H9 (cell line): ENCODE results near the gene KCTD16. TPM values are rescaled to one million over a fixed set of nuclear protein-coding genes. Genes with fewer than 3 reads are reported as not detected.

Source experiments
- DNase-seq: peaks from one replicate; pipeline ENCODE4 v3.0.0-alpha.2; 2017
- H2AFZ ChIP-seq: one replicate; pipeline ENCODE4 v1.6.1; 2013; ENCODE audit warnings: mild to moderate bottlenecking, low read length, control low read depth, moderate library complexity
- H2AK5ac ChIP-seq: 2 replicates; pipeline ENCODE4 v1.6.1; 2013; ENCODE audit warnings: low read length, control low read depth, mixed read lengths; ENCODE audit not compliant: insufficient read length
- H2BK120ac ChIP-seq: one replicate; pipeline ENCODE4 v1.6.1; 2013; ENCODE audit warnings: low read depth, mild to moderate bottlenecking, low read length, control low read depth, inconsistent platforms; ENCODE audit not compliant: poor library complexity, severe bottlenecking
- H2BK12ac ChIP-seq: 2 replicates; pipeline ENCODE4 v1.6.1; 2013; ENCODE audit warnings: low read length, control low read depth, mixed read lengths, low read depth; ENCODE audit not compliant: insufficient read length
- H2BK15ac ChIP-seq: 2 replicates; pipeline ENCODE4 v1.6.1; 2013; ENCODE audit warnings: low read depth, low read length, control low read depth
- H2BK20ac ChIP-seq: one replicate; pipeline ENCODE4 v1.6.1; 2013; ENCODE audit warnings: low read depth, mild to moderate bottlenecking, low read length, control low read depth, inconsistent platforms; ENCODE audit not compliant: poor library complexity, severe bottlenecking
- H2BK5ac ChIP-seq: 2 replicates; pipeline ENCODE4 v1.6.1; 2013; ENCODE audit warnings: low read length, control low read depth, mixed read lengths; ENCODE audit not compliant: insufficient read length
- H3K14ac ChIP-seq: 2 replicates; pipeline ENCODE4 v1.6.1; 2013; ENCODE audit warnings: low read length, control low read depth; ENCODE audit not compliant: insufficient read depth
- H3K18ac ChIP-seq: 2 replicates; pipeline ENCODE4 v1.6.1; 2013; ENCODE audit warnings: low read depth, mild to moderate bottlenecking, mixed read lengths, low read length, control low read depth; ENCODE audit not compliant: insufficient read length
- H3K23ac ChIP-seq: 2 replicates; pipeline ENCODE4 v1.6.1; 2013; ENCODE audit warnings: low read length, control low read depth, mixed read lengths, low read depth; ENCODE audit not compliant: insufficient read length
- H3K23me2 ChIP-seq: 2 replicates; pipeline ENCODE4 v1.6.1; 2013; ENCODE audit warnings: low read depth, mild to moderate bottlenecking, mixed read lengths, low read length, control low read depth; ENCODE audit not compliant: insufficient read length, poor library complexity, severe bottlenecking
- H3K27ac ChIP-seq: 2 replicates; pipeline ENCODE4 v1.5.1; 2013; ENCODE audit warnings: low read length, control low read depth, mixed read lengths, low read depth; ENCODE audit not compliant: insufficient read length
- H3K27me3 ChIP-seq: 2 replicates; pipeline ENCODE4 v1.6.1; 2013; ENCODE audit warnings: low read length, control low read depth, inconsistent platforms; ENCODE audit not compliant: insufficient read depth
- H3K4ac ChIP-seq: 2 replicates; pipeline ENCODE4 v1.6.1; 2013; ENCODE audit warnings: low read depth, mild to moderate bottlenecking, control low read depth, inconsistent platforms, low read length, moderate library complexity
- H3K4me1 ChIP-seq: 2 replicates; pipeline ENCODE4 v1.6.1; 2013; ENCODE audit warnings: low read length, control low read depth, inconsistent platforms; ENCODE audit not compliant: insufficient read depth
- H3K4me2 ChIP-seq: 2 replicates; pipeline ENCODE4 v1.6.1; 2013; ENCODE audit warnings: low read length, control low read depth, mixed read lengths; ENCODE audit not compliant: insufficient read length, insufficient read depth
- H3K56ac ChIP-seq: 2 replicates; pipeline ENCODE4 v1.6.1; 2013; ENCODE audit warnings: low read depth, mild to moderate bottlenecking, mixed read lengths, low read length, control low read depth; ENCODE audit not compliant: insufficient read length
- H3K79me1 ChIP-seq: 2 replicates; pipeline ENCODE4 v1.6.1; 2013; ENCODE audit warnings: low read depth, mild to moderate bottlenecking, moderate library complexity, low read length, control low read depth, inconsistent platforms; ENCODE audit not compliant: insufficient read depth, poor library complexity, severe bottlenecking
- H3K79me2 ChIP-seq: 2 replicates; pipeline ENCODE4 v1.6.1; 2013; ENCODE audit warnings: low read length, control low read depth, inconsistent platforms; ENCODE audit not compliant: insufficient read depth
- H3K9ac ChIP-seq: 2 replicates; pipeline ENCODE4 v1.6.1; 2013; ENCODE audit warnings: low read length, control low read depth, mixed read lengths; ENCODE audit not compliant: insufficient read length; ENCODE audit errors: extremely low read depth
- H3K9me3 ChIP-seq: one replicate; pipeline ENCODE4 v1.6.1; 2013; ENCODE audit warnings: low read depth, low read length, inconsistent platforms; ENCODE audit not compliant: control insufficient read depth
- H3T11ph ChIP-seq: one replicate; pipeline ENCODE4 v1.6.1; 2013; ENCODE audit warnings: mild to moderate bottlenecking, low read length, control low read depth, inconsistent platforms
- H4K20me1 ChIP-seq: one replicate; pipeline ENCODE4 v1.6.1; 2013; ENCODE audit not compliant: control insufficient read depth, insufficient read length, insufficient read depth
- H4K5ac ChIP-seq: 2 replicates; pipeline ENCODE4 v1.6.1; 2013; ENCODE audit warnings: low read depth, mild to moderate bottlenecking, mixed read lengths, low read length, control low read depth; ENCODE audit not compliant: insufficient read length
- H4K8ac ChIP-seq: replicated peaks from 2 replicates; pipeline ENCODE4 v1.6.1; 2013; ENCODE audit warnings: low read length, control low read depth, mixed read lengths, low read depth; ENCODE audit not compliant: insufficient read length
- H4K91ac ChIP-seq: 2 replicates; pipeline ENCODE4 v1.6.1; 2013; ENCODE audit warnings: low read depth, mild to moderate bottlenecking, moderate library complexity, mixed read lengths, low read length, control low read depth; ENCODE audit not compliant: insufficient read length
- H3K27ac Mint-ChIP-seq, 3 experiments: 2 replicates in 2 of 3; 3 replicates in 1 of 3; pipeline ENCODE4 v1.8.0; 2020 to 2021; ENCODE audit warnings: mixed read lengths in 3 of 3, mild to moderate bottlenecking in 1 of 3, moderate library complexity in 1 of 3
- H3K27me3 Mint-ChIP-seq: 2 replicates; pipeline ENCODE4 v1.8.0; 2021; ENCODE audit warnings: low read depth, mild to moderate bottlenecking, moderate library complexity, mixed read lengths
- H3K36me3 Mint-ChIP-seq, 3 experiments: 2 replicates in 2 of 3; 3 replicates in 1 of 3; pipeline ENCODE4 v1.8.0; 2020 to 2021; ENCODE audit warnings: low read depth in 3 of 3, mixed read lengths in 3 of 3; ENCODE audit not compliant: insufficient read depth in 1 of 3
- H3K4me1 Mint-ChIP-seq, 2 experiments: 2 replicates each; pipeline ENCODE4 v1.8.0; 2020; ENCODE audit warnings: mixed read lengths in 2 of 2
- H3K4me3 Mint-ChIP-seq, 2 experiments: 2 replicates in 1 of 2; 3 replicates in 1 of 2; pipeline ENCODE4 v1.8.0; 2020 to 2021; ENCODE audit warnings: mild to moderate bottlenecking in 2 of 2, mixed read lengths in 2 of 2, moderate library complexity in 1 of 2
- H3K9me3 Mint-ChIP-seq, 2 experiments: 2 replicates in 1 of 2; 3 replicates in 1 of 2; pipeline ENCODE4 v1.8.0; 2020; ENCODE audit warnings: mild to moderate bottlenecking in 2 of 2, mixed read lengths in 2 of 2, moderate library complexity in 1 of 2
- WGBS: extraction: QIAGEN DNeasy Blood & Tissue Kit; methylation state at CpG from one replicate; pipeline ENCODE4 v1.1.7; 2013; ENCODE audit warnings: missing lambda C conversion rate, low lambda C conversion rate, mixed read lengths; ENCODE audit not compliant: insufficient read length; ENCODE audit errors: extremely low coverage; 5-methylcytosine and 5-hydroxymethylcytosine counted together
- total RNA-seq: library from RNA; stranded (reverse); gene quantifications from 2 replicates; pipeline ENCODE4 v1.2.1, GENCODE V29; 2021
- TF ChIP-seq, protein P1 (sequence below): fragments of 200-600 bp; sonication (generic); conservative IDR thresholded peaks from 3 replicates; pipeline ENCODE4 v1.8.0; 2021; ENCODE audit warnings: antibody characterized with exemption, mild to moderate bottlenecking

Gene KCTD16
- total RNA-seq, 1 experiment from 2014 or later = 0.09 TPM

DNA sequence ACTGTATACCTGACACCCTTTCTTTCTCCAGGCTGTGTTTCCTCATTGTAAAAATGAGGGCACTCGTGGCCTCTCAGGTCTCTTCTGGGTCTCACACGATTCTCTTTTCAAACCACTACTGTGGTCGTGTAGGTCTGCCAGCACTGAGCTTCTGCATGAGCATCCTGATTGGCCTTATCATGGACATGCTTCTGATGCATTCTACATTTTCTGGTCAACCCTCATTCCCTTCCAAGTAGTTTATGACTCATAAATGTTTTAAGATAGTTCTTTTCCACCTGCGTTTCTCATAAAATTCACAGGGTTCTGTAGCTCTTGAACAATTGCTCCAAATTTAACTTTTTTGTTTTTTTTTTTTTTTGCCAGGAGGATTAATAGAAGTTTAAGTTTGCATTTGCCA is 294.8 kb downstream of the KCTD16 start:
- Histone ChIP-seq H3K27ac (no peak overlapping the region), H3K9ac (no peak overlapping the region), H3K18ac (no peak overlapping the region), H4K5ac (no peak overlapping the region), H3K56ac (no peak overlapping the region), H4K8ac (no peak overlapping the region), H4K91ac (no peak overlapping the region), H2AK5ac (no peak overlapping the region), H2BK12ac (no peak overlapping the region), H3K14ac (no peak overlapping the region), H3K23ac (no peak overlapping the region), H2BK20ac (no peak overlapping the region), H3K4me2 (no peak overlapping the region), H2AFZ (no peak overlapping the region), H3K4ac (no peak overlapping the region), H3K9me3 (no peaks in the 10 kb centered on the region), H3T11ph (no peak overlapping the region), H3K79me1 (no peaks in the 10 kb centered on the region), H2BK15ac (no peak overlapping the region), H3K27me3 (no peaks in the 10 kb centered on the region), H4K20me1 (no peaks in the 10 kb centered on the region), H3K23me2 (no peaks in the 10 kb centered on the region), H2BK120ac (no peak overlapping the region), H2BK5ac (no peak overlapping the region), H3K4me1 (no peaks in the 10 kb centered on the region), H3K79me2 (no peaks in the 10 kb centered on the region)
- Mint-ChIP-seq H3K27me3 (no peaks in the 10 kb centered on the region), H3K36me3 (0 out of 7 replicates have a peak, but pooled peaks cover 0 to 3% (median 0%) of the 10 kb centered on the region in 3 experiments), H3K27ac (no peak overlapping the region; a peak in 1 of 7 replicates), H3K4me1 (peaks cover 17 to 20% of the 10 kb centered on the region in 2 experiments), H3K9me3 (no peaks in the 10 kb centered on the region), H3K4me3 (no peak overlapping the region)
- no CpG with 5 or more reads among the region's 4 CpGs for WGBS
- TF ChIP-seq, protein P1, sequence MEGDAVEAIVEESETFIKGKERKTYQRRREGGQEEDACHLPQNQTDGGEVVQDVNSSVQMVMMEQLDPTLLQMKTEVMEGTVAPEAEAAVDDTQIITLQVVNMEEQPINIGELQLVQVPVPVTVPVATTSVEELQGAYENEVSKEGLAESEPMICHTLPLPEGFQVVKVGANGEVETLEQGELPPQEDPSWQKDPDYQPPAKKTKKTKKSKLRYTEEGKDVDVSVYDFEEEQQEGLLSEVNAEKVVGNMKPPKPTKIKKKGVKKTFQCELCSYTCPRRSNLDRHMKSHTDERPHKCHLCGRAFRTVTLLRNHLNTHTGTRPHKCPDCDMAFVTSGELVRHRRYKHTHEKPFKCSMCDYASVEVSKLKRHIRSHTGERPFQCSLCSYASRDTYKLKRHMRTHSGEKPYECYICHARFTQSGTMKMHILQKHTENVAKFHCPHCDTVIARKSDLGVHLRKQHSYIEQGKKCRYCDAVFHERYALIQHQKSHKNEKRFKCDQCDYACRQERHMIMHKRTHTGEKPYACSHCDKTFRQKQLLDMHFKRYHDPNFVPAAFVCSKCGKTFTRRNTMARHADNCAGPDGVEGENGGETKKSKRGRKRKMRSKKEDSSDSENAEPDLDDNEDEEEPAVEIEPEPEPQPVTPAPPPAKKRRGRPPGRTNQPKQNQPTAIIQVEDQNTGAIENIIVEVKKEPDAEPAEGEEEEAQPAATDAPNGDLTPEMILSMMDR = no peak
- DNase-seq = no peak
